Stimulated activated naive CD4-positive, alpha-beta T cell treated with Interleukin-2 at 50 U/mL for 16 hours (primary cell): ENCODE results near the gene NSDHL.

Experiments
- DNase-seq: peaks from one replicate; lab custom pipeline; 2025; lab: John Stamatoyannopoulos, UW

The NSDHL gene

GRCh38 chrX:152844256-152844655 is 13.4 kb downstream of the NSDHL start:
- no peak for DNase-seq

- no peak for DNase-seq
Observed at GRCh38 chrX:152845618-152846240, 14.9 kb downstream of the NSDHL start.

GRCh38 chrX:152847281-152847680 is 16.4 kb downstream of the NSDHL start:
- no peak for DNase-seq

- DNase-seq, result no peak
Observed at GRCh38 chrX:152850465-152850864, 19.6 kb downstream of the NSDHL start.

GRCh38 chrX:152853986-152854385 is 23.1 kb downstream of the NSDHL start:
- DNase-seq, result no peak

- no peak for DNase-seq
Observed at GRCh38 chrX:152861116-152861515, 30.3 kb downstream of the NSDHL start.

GRCh38 chrX:152861826-152862225 is 31.0 kb downstream of the NSDHL start:
- DNase-seq, result no peak

- no peak for DNase-seq
Observed at GRCh38 chrX:152865232-152865920, 34.5 kb downstream of the NSDHL start.

- DNase-seq, result no peak
Observed at GRCh38 chrX:152866386-152866785, 35.5 kb downstream of the NSDHL start.

- no peak for DNase-seq
Observed at GRCh38 chrX:152869972-152870371, 39.1 kb downstream of the NSDHL start.

- DNase-seq, result no peak
Observed at GRCh38 chrX:152871260-152871659, 40.4 kb downstream of the NSDHL start.

GRCh38 chrX:152872522-152872921 is 41.7 kb downstream of the NSDHL start:
- DNase-seq, result no peak

GRCh38 chrX:152873361-152873760 is 42.5 kb downstream of the NSDHL start:
- no peak for DNase-seq

- DNase-seq, result no peak
Observed at GRCh38 chrX:152876931-152877840, 46.3 kb downstream of the NSDHL start.

- DNase-seq, result no peak
Observed at GRCh38 chrX:152878976-152879755, 48.3 kb downstream of the NSDHL start.

- no peak for DNase-seq
Observed at GRCh38 chrX:152881289-152881688, 50.4 kb downstream of the NSDHL start.

- no peak for DNase-seq
Observed at GRCh38 chrX:152884171-152884570, 53.3 kb downstream of the NSDHL start.

GRCh38 chrX:152886716-152887115 is 55.9 kb downstream of the NSDHL start:
- DNase-seq, result no peak

- DNase-seq, result no peak
Observed at GRCh38 chrX:152892499-152892898, 61.6 kb downstream of the NSDHL start.

- no peak for DNase-seq
Observed at GRCh38 chrX:152892999-152893891, 62.4 kb downstream of the NSDHL start.
